ENCODE measurements around the gene PTGFRN. TPM values are rescaled to one million over a fixed set of nuclear protein-coding genes. Genes with fewer than 3 reads are reported as not detected.

The PTGFRN gene
- total RNA-seq, 1 donor from 2014 or later = 91.3 TPM

- DNase-seq (ENCODE audit: low read depth) = no peak
- Histone ChIP-seq H3K36me3 (ENCODE audit: control insufficient read depth, insufficient read depth, low read length) (no peaks in the 10 kb centered on the region), H3K4me3 (ENCODE audit: low read depth, low read length) (no peak overlapping the region), H3K27me3 (ENCODE audit: control insufficient read depth, insufficient read depth, low read length) (no peaks in the 10 kb centered on the region)
- TF ChIP-seq CTCF (IDR thresholded peaks at IDR 0.05; ENCODE audit: insufficient read depth, low read length, poor library complexity, severe bottlenecking) = no peak
Observed at GRCh38 chr1:117000142-117000541, 90.4 kb downstream of the PTGFRN start.

GRCh38 chr1:117001254-117001927, 91.7 kb downstream of the PTGFRN start, which contains the start of gene CD101:
TSS of gene CD101 (plus strand) at chr1:117001760. CDS start at chr1:117001818, 58 bp downstream.
- Histone ChIP-seq H3K27me3 (ENCODE audit: control insufficient read depth, insufficient read depth, low read length) (no peaks in the 10 kb centered on the region), H3K36me3 (ENCODE audit: control insufficient read depth, insufficient read depth, low read length) (no peaks in the 10 kb centered on the region), H3K4me3 (ENCODE audit: low read depth, low read length) (no peak within 1 kb of the TSS)
- TF ChIP-seq CTCF (IDR thresholded peaks at IDR 0.05; ENCODE audit: insufficient read depth, low read length, poor library complexity, severe bottlenecking) = no peak
- no peak for DNase-seq (ENCODE audit: low read depth)

- Histone ChIP-seq H3K36me3 (ENCODE audit: control insufficient read depth, insufficient read depth, low read length) (no peaks in the 10 kb centered on the region), H3K4me3 (ENCODE audit: low read depth, low read length) (no peak overlapping the region), H3K27me3 (ENCODE audit: control insufficient read depth, insufficient read depth, low read length) (no peaks in the 10 kb centered on the region)
- DNase-seq (ENCODE audit: low read depth) = no peak
- no peak for TF ChIP-seq CTCF (IDR thresholded peaks at IDR 0.05; ENCODE audit: insufficient read depth, low read length, poor library complexity, severe bottlenecking)
Observed at GRCh38 chr1:117003223-117003875, 93.6 kb downstream of the PTGFRN start.

GRCh38 chr1:117007719-117008013, 98.0 kb downstream of the PTGFRN start:
- H3K27me3 ChIP-seq (ENCODE audit: control insufficient read depth, insufficient read depth, low read length) = no peaks in the 10 kb centered on the region
- DNase-seq (ENCODE audit: low read depth) = no peak
- H3K36me3 ChIP-seq (ENCODE audit: control insufficient read depth, insufficient read depth, low read length) = no peaks in the 10 kb centered on the region
- no peak for TF ChIP-seq CTCF (IDR thresholded peaks at IDR 0.05; ENCODE audit: insufficient read depth, low read length, poor library complexity, severe bottlenecking)
- H3K4me3 ChIP-seq (ENCODE audit: low read depth, low read length) = no peak overlapping the region

GRCh38 chr1:117008656-117009055, 98.9 kb downstream of the PTGFRN start:
- H3K27me3 ChIP-seq (ENCODE audit: control insufficient read depth, insufficient read depth, low read length) = no peaks in the 10 kb centered on the region
- TF ChIP-seq CTCF (IDR thresholded peaks at IDR 0.05; ENCODE audit: insufficient read depth, low read length, poor library complexity, severe bottlenecking) = no peak
- no peak for DNase-seq (ENCODE audit: low read depth)
- H3K4me3 ChIP-seq (ENCODE audit: low read depth, low read length) = no peak overlapping the region
- H3K36me3 ChIP-seq (ENCODE audit: control insufficient read depth, insufficient read depth, low read length) = no peaks in the 10 kb centered on the region

- Histone ChIP-seq H3K27me3 (ENCODE audit: control insufficient read depth, insufficient read depth, low read length) (no peaks in the 10 kb centered on the region), H3K36me3 (ENCODE audit: control insufficient read depth, insufficient read depth, low read length) (no peaks in the 10 kb centered on the region), H3K4me3 (ENCODE audit: low read depth, low read length) (no peak overlapping the region)
- no peak for TF ChIP-seq CTCF (IDR thresholded peaks at IDR 0.05; ENCODE audit: insufficient read depth, low read length, poor library complexity, severe bottlenecking)
- no peak for DNase-seq (ENCODE audit: low read depth)
Observed at GRCh38 chr1:117009132-117009531, 99.4 kb downstream of the PTGFRN start.

All from kidney epithelial cell (primary cell).